Esophagus (tissue), 2 donors: Measurements from ENCODE around the gene KERA. TPM values are rescaled to one million over a fixed set of nuclear protein-coding genes. Genes with fewer than 3 reads are reported as not detected.
"Not testable (repeated sequence)": the region's sequence is repeated elsewhere in the genome, so short reads cannot be mapped to it uniquely, and the experiment has no call there.

Source experiments
- H3K27ac ChIP-seq, 2 donors: one replicate each; pipeline ENCODE4 v1.5.1; 2013; ENCODE audit warnings: low read depth in 2 of 2, mild to moderate bottlenecking in 2 of 2, inconsistent platforms in 1 of 2, low read length in 1 of 2, moderate library complexity in 1 of 2
- H3K27me3 ChIP-seq, 2 donors: one replicate each; pipeline ENCODE4 v1.6.1; 2013; ENCODE audit warnings: low read length in 2 of 2, control low read depth in 1 of 2, mild to moderate bottlenecking in 1 of 2; ENCODE audit not compliant: insufficient read depth in 2 of 2, control insufficient read depth in 1 of 2
- H3K36me3 ChIP-seq, 2 donors: one replicate each; pipeline ENCODE4 v1.6.1; 2013; ENCODE audit warnings: low read length in 1 of 2; ENCODE audit not compliant: control insufficient read depth in 2 of 2, insufficient read depth in 2 of 2
- H3K4me1 ChIP-seq, 2 donors: one replicate each; pipeline ENCODE4 v1.6.1; 2013; ENCODE audit warnings: low read length in 1 of 2; ENCODE audit not compliant: control insufficient read depth in 2 of 2, insufficient read depth in 2 of 2
- H3K4me3 ChIP-seq, 2 donors: one replicate each; pipeline ENCODE4 v1.5.1; 2013; ENCODE audit warnings: low read length in 2 of 2, mild to moderate bottlenecking in 2 of 2, low read depth in 1 of 2, moderate library complexity in 1 of 2
- H3K9me3 ChIP-seq, 2 donors: one replicate each; pipeline ENCODE4 v1.6.1; 2013; ENCODE audit warnings: mild to moderate bottlenecking in 2 of 2, low read depth in 1 of 2, low read length in 1 of 2, moderate library complexity in 1 of 2; ENCODE audit not compliant: control insufficient read depth in 2 of 2, insufficient read depth in 1 of 2
- WGBS, 2 donors: extraction: QIAGEN DNeasy Blood & Tissue Kit; methylation state at CpG; one replicate each; pipeline ENCODE4 v1.1.7; 2013; 5-methylcytosine and 5-hydroxymethylcytosine counted together
- polyA plus RNA-seq, 2 donors: library from polyadenylated mRNA; stranded (reverse); fragments of 200-250 nt; gene quantifications; one replicate each; pipeline ENCODE4 v1.2.3, GENCODE V29; 2013
- donor health status: healthy with polysubstance abuse.
- donor health status: Bipolar disorder and iron deficiency.

KERA gene
- polyA plus RNA-seq, 2 donors = not detected

- Histone ChIP-seq H3K4me3 (no peak overlapping the region), H3K4me1 (no peaks in the 10 kb centered on the region), H3K9me3 (no peaks in the 10 kb centered on the region), H3K27ac (no peak overlapping the region), H3K36me3 (no peaks in the 10 kb centered on the region), H3K27me3 (no peaks in the 10 kb centered on the region)
These were observed 40.6 kb upstream of the KERA start for GRCh38 chr12:91098461-91098860.

- WGBS, 2 donors = 77 to 80% methylated on average over 1 of the region's 1 CpG
- Histone ChIP-seq H3K9me3 (no peaks in the 10 kb centered on the region), H3K27me3 (no peaks in the 10 kb centered on the region)
These were observed 37.1 kb upstream of the KERA start for GRCh38 chr12:91094957-91095356.

GRCh38 chr12:91094032-91094662, 36.3 kb upstream of the KERA start:
- Histone ChIP-seq H3K9me3 (no peaks in the 10 kb centered on the region), H3K36me3 (no peaks in the 10 kb centered on the region), H3K27ac (no peak overlapping the region), H3K4me1 (no peaks in the 10 kb centered on the region), H3K27me3 (no peaks in the 10 kb centered on the region), H3K4me3 (no peak overlapping the region)

More at GRCh38 chr12:91094957-91095356, 37.1 kb upstream of the KERA start:
- H3K36me3 ChIP-seq = no peaks in the 10 kb centered on the region
- no peaks in the 10 kb centered on the region for H3K4me1 ChIP-seq
- H3K27ac ChIP-seq = no peak overlapping the region
- no peak overlapping the region for H3K4me3 ChIP-seq

- no peaks in the 10 kb centered on the region for H3K9me3 ChIP-seq
- H3K27ac ChIP-seq = no peak overlapping the region
- H3K4me1 ChIP-seq = no peaks in the 10 kb centered on the region
- 89 to 91% methylated on average over 4 of the region's 4 CpGs for WGBS, 2 donors
- no peaks in the 10 kb centered on the region for H3K27me3 ChIP-seq
- no peaks in the 10 kb centered on the region for H3K36me3 ChIP-seq
- H3K4me3 ChIP-seq = no peak overlapping the region
These were observed 35.5 kb upstream of the KERA start for GRCh38 chr12:91093341-91093740.

- no peak overlapping the region for H3K4me3 ChIP-seq
- 72 to 73% methylated on average over 6 of the region's 6 CpGs for WGBS, 2 donors
- no peaks in the 10 kb centered on the region for H3K9me3 ChIP-seq
- no peaks in the 10 kb centered on the region for H3K27me3 ChIP-seq
- no peak overlapping the region for H3K27ac ChIP-seq
- no peaks in the 10 kb centered on the region for H3K36me3 ChIP-seq
- H3K4me1 ChIP-seq = no peaks in the 10 kb centered on the region
These were observed 34.3 kb upstream of the KERA start for GRCh38 chr12:91091916-91092715.

GRCh38 chr12:91089953-91090352, 32.1 kb upstream of the KERA start:
- H3K36me3 ChIP-seq, H3K27ac ChIP-seq, H3K9me3 ChIP-seq, H3K27me3 ChIP-seq, H3K4me1 ChIP-seq, H3K4me3 ChIP-seq: not testable (repeated sequence)
- WGBS, 2 donors = 85 to 92% methylated on average over 2 of the region's 2 CpGs

- H3K36me3 ChIP-seq = no peaks in the 10 kb centered on the region
- no peak overlapping the region for H3K4me3 ChIP-seq
- H3K4me1 ChIP-seq = no peaks in the 10 kb centered on the region
- H3K27ac ChIP-seq = no peak overlapping the region
- no peaks in the 10 kb centered on the region for H3K27me3 ChIP-seq
- 60 to 89% methylated on average over 1 of the region's 1 CpG for WGBS, 2 donors
- H3K9me3 ChIP-seq = no peaks in the 10 kb centered on the region
These were observed 22.2 kb upstream of the KERA start for GRCh38 chr12:91080041-91080440.

- H3K27ac ChIP-seq = no peak overlapping the region
- H3K4me1 ChIP-seq = no peaks in the 10 kb centered on the region
- no peak overlapping the region for H3K4me3 ChIP-seq
- no peaks in the 10 kb centered on the region for H3K27me3 ChIP-seq
- no peaks in the 10 kb centered on the region for H3K36me3 ChIP-seq
- 62 to 73% methylated on average over 1 of the region's 1 CpG for WGBS, 2 donors
- no peaks in the 10 kb centered on the region for H3K9me3 ChIP-seq
These were observed 20.7 kb upstream of the KERA start for GRCh38 chr12:91078501-91078900.

GRCh38 chr12:91077228-91077954, 19.6 kb upstream of the KERA start:
- Histone ChIP-seq H3K27ac (no peak overlapping the region), H3K36me3 (no peaks in the 10 kb centered on the region), H3K9me3 (no peaks in the 10 kb centered on the region), H3K4me1 (no peaks in the 10 kb centered on the region), H3K4me3 (no peak overlapping the region), H3K27me3 (no peaks in the 10 kb centered on the region)
- 87 to 90% methylated on average over 5 of the region's 5 CpGs for WGBS, 2 donors
